Astrocyte of the cerebellum (primary cell): ENCODE results near the gene CZIB.
A peak's percentile ranks its signal among the peaks of the same experiment; 100 is the strongest.

Experiments
- DNase-seq: peaks from one replicate; pipeline ENCODE4 v3.0.0-alpha.2; 2011; ENCODE audit warnings: low read depth
- H3K4me3 ChIP-seq: 2 replicates; pipeline ENCODE4 v1.5.1; 2011; ENCODE audit warnings: mild to moderate bottlenecking, low read depth, low read length, moderate library complexity
- CTCF ChIP-seq: IDR thresholded peaks from 2 replicates; pipeline ENCODE4 v1.5.1; 2012; ENCODE audit warnings: low read length, low read depth, moderate library complexity, mild to moderate bottlenecking; ENCODE audit errors: missing control alignments
- in situ Hi-C: cut with HindIII; loops from 2 replicates; pipeline ENCODE4 v1.10.0; 2017; ENCODE audit warnings: low sequenced_read_pairs

The CZIB gene

GRCh38 chr1:53254011-53254640, 33.7 kb upstream of the CZIB start:
- TF ChIP-seq CTCF = no peak
- H3K4me3 ChIP-seq = no peak overlapping the region
- no peak for DNase-seq
- in situ Hi-C loops = no loop called here

GRCh38 chr1:53250325-53250724, 29.9 kb upstream of the CZIB start:
- in situ Hi-C loops = no loop called here
- DNase-seq = no peak
- TF ChIP-seq CTCF = no peak
- H3K4me3 ChIP-seq = no peak overlapping the region

- in situ Hi-C loops = no loop called here
- H3K4me3 ChIP-seq = no peak overlapping the region
- TF ChIP-seq CTCF = no peak
Measured at GRCh38 chr1:53249706-53250105, 29.3 kb upstream of the CZIB start.

GRCh38 chr1:53246261-53247134, 26.1 kb upstream of the CZIB start:
- no peak overlapping the region for H3K4me3 ChIP-seq
- DNase-seq = peak; percentile 16
- TF ChIP-seq CTCF = no peak
- in situ Hi-C loops = no loop called here

More at GRCh38 chr1:53249706-53250105, 29.3 kb upstream of the CZIB start:
- DNase-seq = no peak

GRCh38 chr1:53244141-53244540, 23.7 kb upstream of the CZIB start:
- no peak overlapping the region for H3K4me3 ChIP-seq
- DNase-seq = no peak
- TF ChIP-seq CTCF = no peak
- in situ Hi-C loops = no loop called here

GRCh38 chr1:53242381-53242780, 21.9 kb upstream of the CZIB start:
- in situ Hi-C loops = no loop called here
- no peak for DNase-seq
- no peak for TF ChIP-seq CTCF
- H3K4me3 ChIP-seq = no peak overlapping the region
